CD8-positive, alpha-beta memory T cell (primary cell): ENCODE measurements around the gene ZBTB32. TPM values are rescaled to one million over a fixed set of nuclear protein-coding genes. Genes with fewer than 3 reads are reported as not detected.
A peak's percentile ranks its signal among the peaks of the same experiment; 100 is the strongest.

Experiments used
- CTCF ChIA-PET: fragments of 350-600 bp; sonication (Branson Sonifier 250); formaldehyde crosslinking; loops from one replicate; lab custom pipeline; 2021; ENCODE audit warnings: antibody characterized with exemption; lab: Charles Lee
- POLR2A ChIA-PET: fragments of 350-600 bp; sonication (Branson Sonifier 250); formaldehyde crosslinking; loops from one replicate; lab custom pipeline; 2021; ENCODE audit warnings: antibody characterized with exemption; lab: Charles Lee
- DNase-seq, 5 donors: peaks; one replicate each; pipeline versions ENCODE4 v3.0.0 to v3.0.0-alpha.2; 2020 to 2022; ENCODE audit warnings: mixed read lengths in 1 of 5
- H3K27ac ChIP-seq: one replicate; pipeline ENCODE4 v1.7.0; 2013; ENCODE audit warnings: low read depth, mild to moderate bottlenecking, low read length, moderate library complexity
- H3K27me3 ChIP-seq: 2 replicates; pipeline ENCODE4 v1.7.0; 2013; ENCODE audit warnings: low read length, mild to moderate bottlenecking; ENCODE audit not compliant: insufficient read depth, poor library complexity, severe bottlenecking
- H3K36me3 ChIP-seq: 2 replicates; pipeline ENCODE4 v1.7.0; 2013; ENCODE audit warnings: mild to moderate bottlenecking, low read length, moderate library complexity; ENCODE audit not compliant: insufficient read depth
- H3K4me1 ChIP-seq: 2 replicates; pipeline ENCODE4 v1.7.0; 2013; ENCODE audit warnings: mild to moderate bottlenecking, low read length, moderate library complexity; ENCODE audit not compliant: insufficient read depth
- H3K4me3 ChIP-seq: 2 replicates; pipeline ENCODE4 v1.7.0; 2013; ENCODE audit warnings: mild to moderate bottlenecking, low read length
- H3K9me3 ChIP-seq: 2 replicates; pipeline ENCODE4 v1.7.0; 2013; ENCODE audit warnings: mild to moderate bottlenecking, low read length
- H3K27ac Mint-ChIP-seq, 8 donors: one replicate each; pipeline ENCODE4 v1.8.0; 2020 to 2021; ENCODE audit warnings: mixed read lengths in 8 of 8, mild to moderate bottlenecking in 6 of 8, inconsistent platforms in 3 of 8, moderate library complexity in 3 of 8
- H3K27me3 Mint-ChIP-seq, 2 donors: one replicate each; pipeline ENCODE4 v1.8.0; 2020 to 2021; ENCODE audit warnings: mixed read lengths in 2 of 2, mild to moderate bottlenecking in 1 of 2, moderate library complexity in 1 of 2
- H3K36me3 Mint-ChIP-seq, 3 donors: one replicate each; pipeline ENCODE4 v1.8.0; 2020 to 2021; ENCODE audit warnings: mixed read lengths in 3 of 3, inconsistent platforms in 1 of 3, mild to moderate bottlenecking in 1 of 3
- H3K4me1 Mint-ChIP-seq, 3 donors: one replicate each; pipeline ENCODE4 v1.8.0; 2020 to 2021; ENCODE audit warnings: mixed read lengths in 3 of 3, inconsistent platforms in 1 of 3, mild to moderate bottlenecking in 1 of 3
- H3K4me3 Mint-ChIP-seq, 7 donors: one replicate each; pipeline ENCODE4 v1.8.0; 2020 to 2021; ENCODE audit warnings: mixed read lengths in 7 of 7, mild to moderate bottlenecking in 6 of 7, moderate library complexity in 4 of 7, inconsistent platforms in 2 of 7
- H3K9me3 Mint-ChIP-seq, 5 donors: one replicate each; pipeline ENCODE4 v1.8.0; 2020 to 2022; ENCODE audit warnings: mixed read lengths in 5 of 5, mild to moderate bottlenecking in 3 of 5, moderate library complexity in 2 of 5, inconsistent platforms in 1 of 5
- polyA plus RNA-seq: library from polyadenylated mRNA; unstranded; fragments of 300-500 nt; fragmentation: Illumina TruSeq; gene quantifications from one replicate; pipeline ENCODE4 v1.2.3, GENCODE V29; 2021
- total RNA-seq, 2 experiments: library from RNA; stranded (reverse); gene quantifications; one replicate each; pipeline ENCODE4 v1.2.3, GENCODE V29; 2021

Gene ZBTB32
- total and polyA plus RNA-seq, 3 experiments from 2014 or later = 0.77 to 225 (median 223) TPM

- Histone ChIP-seq H3K4me3 (peak overlapping the region; percentile 97), H3K36me3 (no peaks in the 10 kb centered on the region), H3K9me3 (no peaks in the 10 kb centered on the region), H3K27ac (peak overlapping the region; percentile 100), H3K4me1 (peaks cover 59% of the 10 kb centered on the region), H3K27me3 (no peaks in the 10 kb centered on the region)
- Mint-ChIP-seq H3K4me1 (peaks cover 53 to 70% (median 61%) of the 10 kb centered on the region in 3 donors), H3K27me3 (peaks cover 0 to 2% of the 10 kb centered on the region in 2 donors), H3K36me3 (peaks cover 0 to 31% (median 0%) of the 10 kb centered on the region in 3 donors), H3K4me3 (peak overlapping the region; percentile 90 to 100 (median 98)), H3K9me3 (no peaks in the 10 kb centered on the region), H3K27ac (peak overlapping the region; percentile 24 to 100 (median 99))
- POLR2A ChIA-PET = interaction anchor here (1.2 to 1.9 kb wide), 3 partner anchors 26 to 44 kb away, joined by 4 to 12 read pairs (median 6); partner anchors contain the start of gene KMT2B
- no peak for DNase-seq
- CTCF ChIA-PET = interaction anchor here (0.8 to 1.0 kb wide), 2 partner anchors 9 to 31 kb away, joined by 3 read pairs; no protein-coding TSS in a partner anchor
Observed at GRCh38 chr19:35746087-35746462, 41.7 kb downstream of the ZBTB32 start.

- H3K4me3 Mint-ChIP-seq = peak overlapping the region; percentile 90 to 100 (median 98)
- H3K36me3 ChIP-seq = no peaks in the 10 kb centered on the region
- H3K27ac Mint-ChIP-seq = peak overlapping the region in 7 of 8 donors; percentile 24 to 99 (median 96)
- peaks cover 53 to 70% (median 61%) of the 10 kb centered on the region in 3 donors for H3K4me1 Mint-ChIP-seq
- H3K27me3 Mint-ChIP-seq = peaks cover 0 to 2% of the 10 kb centered on the region in 2 donors
- H3K9me3 Mint-ChIP-seq = no peaks in the 10 kb centered on the region
- ChIA-PET CTCF (no interaction called here), POLR2A (no interaction called here)
- H3K4me3 ChIP-seq = no peak overlapping the region
- H3K9me3 ChIP-seq = no peaks in the 10 kb centered on the region
- no peak for DNase-seq
- peak overlapping the region; percentile 100 for H3K27ac ChIP-seq
- H3K4me1 ChIP-seq = peaks cover 57% of the 10 kb centered on the region
- peaks cover 0 to 32% (median 0%) of the 10 kb centered on the region in 3 donors for H3K36me3 Mint-ChIP-seq
- H3K27me3 ChIP-seq = no peaks in the 10 kb centered on the region
Observed at GRCh38 chr19:35746531-35746930, 42.2 kb downstream of the ZBTB32 start.

- POLR2A ChIA-PET = interaction anchor here (0.7 to 1.6 kb wide), 9 partner anchors 9 to 46 kb away, joined by 3 to 11 read pairs (median 5); partner anchors contain the start of gene PROSER3
Observed at GRCh38 chr19:35748106-35749020, 44.0 kb downstream of the ZBTB32 start, which contains the start of gene LIN37. Gene LIN37, plus strand, starts transcription at chr19:35748576. Its CDS starts 149 bp downstream, at chr19:35748725.

GRCh38 chr19:35750167-35750566 lies 45.8 kb downstream of the ZBTB32 start:
- peaks cover 3 to 44% (median 9%) of the 10 kb centered on the region in 3 donors for H3K36me3 Mint-ChIP-seq
- peaks cover 34 to 48% (median 41%) of the 10 kb centered on the region in 3 donors for H3K4me1 Mint-ChIP-seq
- Histone ChIP-seq H3K4me1 (peaks cover 28% of the 10 kb centered on the region), H3K36me3 (peaks cover 7% of the 10 kb centered on the region), H3K27me3 (no peaks in the 10 kb centered on the region), H3K27ac (no peak overlapping the region), H3K4me3 (no peak overlapping the region), H3K9me3 (no peaks in the 10 kb centered on the region)
- no peak overlapping the region for H3K27ac Mint-ChIP-seq
- POLR2A ChIA-PET = interaction anchor here (0.6 kb wide), 1 partner anchor 10 kb away, joined by 3 read pairs; no protein-coding TSS in a partner anchor
- CTCF ChIA-PET = no interaction called here
- no peak for DNase-seq
- no peaks in the 10 kb centered on the region for H3K9me3 Mint-ChIP-seq
- H3K4me3 Mint-ChIP-seq = peak overlapping the region in 6 of 7 donors; percentile 26 to 78 (median 44)
- peaks cover 0 to 3% of the 10 kb centered on the region in 2 donors for H3K27me3 Mint-ChIP-seq

More at GRCh38 chr19:35748106-35749020, 44.0 kb downstream of the ZBTB32 start, which contains the start of gene LIN37:
- Histone ChIP-seq H3K27ac (peak within 1 kb of the TSS; percentile 83), H3K36me3 (no peaks in the 10 kb centered on the region), H3K9me3 (no peaks in the 10 kb centered on the region), H3K4me3 (peak within 1 kb of the TSS; percentile 98), H3K4me1 (peaks cover 39% of the 10 kb centered on the region), H3K27me3 (no peaks in the 10 kb centered on the region)
- no peaks in the 10 kb centered on the region for H3K9me3 Mint-ChIP-seq
- H3K36me3 Mint-ChIP-seq = peaks cover 0 to 38% (median 2%) of the 10 kb centered on the region in 3 donors
- peaks cover 43 to 56% (median 50%) of the 10 kb centered on the region in 3 donors for H3K4me1 Mint-ChIP-seq
- H3K4me3 Mint-ChIP-seq = peak within 1 kb of the TSS; percentile 83 to 99 (median 99)
- peaks cover 0 to 2% of the 10 kb centered on the region in 2 donors for H3K27me3 Mint-ChIP-seq
- peak; percentile 97 to 99 (median 98) for DNase-seq
- H3K27ac Mint-ChIP-seq = peak within 1 kb of the TSS; percentile 75 to 97 (median 95)
- CTCF ChIA-PET = interaction anchor here (0.7 to 1.5 kb wide), 5 partner anchors 11 to 183 kb away, joined by 3 to 8 read pairs (median 3); no protein-coding TSS in a partner anchor

- ChIA-PET CTCF (no interaction called here), POLR2A (interaction anchor here (0.6 to 1.0 kb wide), 2 partner anchors 11 to 75 kb away, joined by 3 to 4 read pairs; no protein-coding TSS in a partner anchor)
- no peaks in the 10 kb centered on the region for H3K27me3 ChIP-seq
- peak overlapping the region in 1 of 7 donors; percentile 30 for H3K4me3 Mint-ChIP-seq
- DNase-seq = no peak
- H3K9me3 ChIP-seq = no peaks in the 10 kb centered on the region
- no peak overlapping the region for H3K27ac Mint-ChIP-seq
- H3K27ac ChIP-seq = no peak overlapping the region
- H3K36me3 ChIP-seq = peaks cover 7% of the 10 kb centered on the region
- H3K4me3 ChIP-seq = no peak overlapping the region
- peaks cover 3 to 40% (median 9%) of the 10 kb centered on the region in 3 donors for H3K36me3 Mint-ChIP-seq
- no peaks in the 10 kb centered on the region for H3K9me3 Mint-ChIP-seq
- peaks cover 0 to 3% of the 10 kb centered on the region in 2 donors for H3K27me3 Mint-ChIP-seq
- H3K4me1 Mint-ChIP-seq = peaks cover 26 to 41% (median 28%) of the 10 kb centered on the region in 3 donors
- peaks cover 22% of the 10 kb centered on the region for H3K4me1 ChIP-seq
Observed at GRCh38 chr19:35751839-35752745, 47.7 kb downstream of the ZBTB32 start.

- POLR2A ChIA-PET = interaction anchor here (0.6 to 1.0 kb wide), 2 partner anchors 12 to 75 kb away, joined by 3 to 4 read pairs; no protein-coding TSS in a partner anchor
- no peak for DNase-seq
- peaks cover 3 to 40% (median 9%) of the 10 kb centered on the region in 3 donors for H3K36me3 Mint-ChIP-seq
- H3K9me3 Mint-ChIP-seq = peaks cover 0 to 1% (median 0%) of the 10 kb centered on the region in 5 donors
- Histone ChIP-seq H3K4me3 (no peak overlapping the region), H3K36me3 (peaks cover 7% of the 10 kb centered on the region), H3K9me3 (no peaks in the 10 kb centered on the region), H3K4me1 (peaks cover 25% of the 10 kb centered on the region), H3K27me3 (no peaks in the 10 kb centered on the region), H3K27ac (no peak overlapping the region)
- H3K4me1 Mint-ChIP-seq = peaks cover 26 to 42% (median 29%) of the 10 kb centered on the region in 3 donors
- no peak overlapping the region for H3K4me3 Mint-ChIP-seq
- peaks cover 0 to 4% of the 10 kb centered on the region in 2 donors for H3K27me3 Mint-ChIP-seq
- CTCF ChIA-PET = no interaction called here
- no peak overlapping the region for H3K27ac Mint-ChIP-seq
Observed at GRCh38 chr19:35752746-35753350, 48.5 kb downstream of the ZBTB32 start.
